GM23338 (cell line): ENCODE results near the gene AASDH. TPM values are rescaled to one million over a fixed set of nuclear protein-coding genes. Genes with fewer than 3 reads are reported as not detected.
A peak's percentile ranks its signal among the peaks of the same experiment; 100 is the strongest.

ENCODE experiments used
- ATAC-seq: fragments of 200-7000 bp; cut with Tn5 transposase; 3 replicates; pipeline ENCODE4 v1.9.1; 2020
- DNase-seq: peaks from one replicate; pipeline ENCODE4 v3.0.0-alpha.2; 2015; ENCODE audit warnings: low spot score
- H2AFZ ChIP-seq: fragments of 200-600 bp; sonication (generic); 2 replicates; pipeline ENCODE4 v1.8.0; 2016; ENCODE audit warnings: antibody characterized with exemption, mild to moderate bottlenecking, moderate library complexity
- H3F3A ChIP-seq: fragments of 200-600 bp; sonication (generic); replicated peaks from 2 replicates; pipeline ENCODE4 v1.8.0; 2017; ENCODE audit warnings: antibody characterized with exemption, mixed run types, low read depth
- H3K27ac ChIP-seq: fragments of 200-600 bp; sonication (generic); 2 replicates; pipeline ENCODE4 v1.6.1; 2016; ENCODE audit warnings: low read depth
- H3K27me3 ChIP-seq: fragments of 200-600 bp; sonication (generic); 2 replicates; pipeline ENCODE4 v1.8.0; 2016; ENCODE audit warnings: mild to moderate bottlenecking, mixed run types, moderate library complexity; ENCODE audit not compliant: insufficient read depth
- H3K36me3 ChIP-seq: fragments of 200-600 bp; sonication (generic); 2 replicates; pipeline ENCODE4 v1.8.0; 2016; ENCODE audit warnings: mild to moderate bottlenecking; ENCODE audit not compliant: insufficient read depth
- H3K4me1 ChIP-seq: fragments of 200-600 bp; sonication (generic); 2 replicates; pipeline ENCODE4 v1.8.0; 2016; ENCODE audit warnings: mild to moderate bottlenecking, moderate library complexity; ENCODE audit not compliant: insufficient read depth
- H3K4me2 ChIP-seq: fragments of 200-600 bp; sonication (generic); 2 replicates; pipeline ENCODE4 v1.7.1; 2017; ENCODE audit warnings: mixed run types
- H3K4me3 ChIP-seq: fragments of 200-600 bp; sonication (generic); 2 replicates; pipeline ENCODE4 v1.6.1; 2016; ENCODE audit warnings: mixed run types
- H3K79me2 ChIP-seq: fragments of 200-600 bp; sonication (generic); replicated peaks from 2 replicates; pipeline ENCODE4 v1.8.0; 2017; ENCODE audit warnings: mild to moderate bottlenecking; ENCODE audit not compliant: insufficient read depth
- H3K9me2 ChIP-seq: fragments of 200-600 bp; sonication (generic); 2 replicates; pipeline ENCODE4 v1.8.0; 2017; ENCODE audit not compliant: insufficient read depth
- H4K20me1 ChIP-seq: fragments of 200-600 bp; sonication (generic); replicated peaks from 2 replicates; pipeline ENCODE4 v1.8.0; 2017; ENCODE audit warnings: mild to moderate bottlenecking; ENCODE audit not compliant: insufficient read depth
- H3K27ac Mint-ChIP-seq: 2 replicates; pipeline ENCODE4 v1.8.0; 2020; ENCODE audit warnings: inconsistent platforms, mild to moderate bottlenecking, moderate library complexity, mixed read lengths
- H3K27me3 Mint-ChIP-seq: 3 replicates; pipeline ENCODE4 v1.8.0; 2022; ENCODE audit warnings: low read depth, mild to moderate bottlenecking, moderate library complexity, mixed read lengths, inconsistent platforms; ENCODE audit not compliant: insufficient read depth, poor library complexity
- H3K36me3 Mint-ChIP-seq: 3 replicates; pipeline ENCODE4 v1.8.0; 2021; ENCODE audit warnings: low read depth, mild to moderate bottlenecking, inconsistent platforms, moderate library complexity, mixed read lengths
- H3K4me1 Mint-ChIP-seq: 3 replicates; pipeline ENCODE4 v1.8.0; 2020; ENCODE audit warnings: mild to moderate bottlenecking, inconsistent platforms, mixed read lengths
- H3K4me3 Mint-ChIP-seq: 3 replicates; pipeline ENCODE4 v1.8.0; 2021; ENCODE audit warnings: moderate library complexity, mild to moderate bottlenecking, inconsistent platforms, mixed read lengths
- H3K9me3 Mint-ChIP-seq: 3 replicates; pipeline ENCODE4 v1.8.0; 2020; ENCODE audit warnings: moderate library complexity, mild to moderate bottlenecking, inconsistent platforms, mixed read lengths
- CREB1 ChIP-seq: fragments of 250-450 bp; sonication (Bioruptor Pico); IDR thresholded peaks from 2 replicates; pipeline ENCODE4 v1.5.0; 2020; ENCODE audit warnings: low read depth, mild to moderate bottlenecking, moderate library complexity
- CTCF ChIP-seq, 2 experiments: fragments of 200-600 bp in 1 of 2; sonication (generic) in 1 of 2; conservative IDR thresholded peaks; 2 replicates each; pipeline versions ENCODE4 v1.5.1 to v1.6.1; 2016 to 2017; ENCODE audit warnings: antibody characterized with exemption in 2 of 2, low read depth in 2 of 2, mild to moderate bottlenecking in 2 of 2, moderate library complexity in 1 of 2
- STAT1 ChIP-seq: IDR thresholded peaks from one replicate; pipeline ENCODE4 v1.6.1; 2016; ENCODE audit warnings: antibody characterized with exemption; ENCODE audit not compliant: unreplicated experiment
- ZNF114 ChIP-seq: fragments of 250-450 bp; sonication (Bioruptor Pico); IDR thresholded peaks from 2 replicates; pipeline ENCODE4 v1.5.0; 2020; ENCODE audit warnings: mild to moderate bottlenecking, moderate library complexity
- polyA plus RNA-seq: library from polyadenylated mRNA; unstranded; fragments of >200 nt; fragmentation: Nextera tagmentation; extraction: Ambion mirVana; gene quantifications from 2 replicates; pipeline ENCODE4 v1.2.1, GENCODE V29; 2016
- total RNA-seq: library from RNA; depleted of rRNA; stranded (reverse); fragments of >200 nt; shearing (Covaris generic); gene quantifications from 2 replicates; pipeline ENCODE4 v1.2.3, GENCODE V29; 2014
- TF ChIP-seq, protein P1 (sequence below): fragments of 250-450 bp; sonication (Bioruptor Pico); IDR thresholded peaks from 2 replicates; pipeline ENCODE4 v1.5.0; 2020; ENCODE audit warnings: mild to moderate bottlenecking, moderate library complexity

Gene AASDH
- total and polyA plus RNA-seq, 2 experiments from 2014 or later = 12.2 to 35.6 TPM

DNA sequence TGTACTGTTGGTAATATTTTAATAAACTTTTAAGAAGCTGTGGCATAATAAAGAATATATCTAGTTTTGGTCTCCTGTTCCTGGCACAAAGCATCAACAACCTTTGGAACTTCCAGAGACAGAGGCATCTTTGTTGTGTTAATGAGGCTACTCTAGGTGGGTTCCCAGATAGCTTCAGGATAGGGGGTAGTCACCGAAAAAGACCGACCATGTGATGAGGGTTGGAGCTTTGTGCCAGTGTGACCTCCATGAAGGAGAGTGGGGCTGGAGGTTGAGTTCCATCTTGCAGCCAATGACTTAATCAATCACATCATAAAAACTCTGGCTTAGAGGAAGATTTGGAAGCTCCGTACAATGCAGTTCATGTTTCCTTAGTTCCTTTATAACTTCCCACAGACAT, 38.2 kb upstream of the AASDH start:
- H3K4me1 Mint-ChIP-seq = peaks cover 37% of the 10 kb centered on the region
- H3K9me3 Mint-ChIP-seq = peaks cover 13% of the 10 kb centered on the region; the same call in 2 of the 3 replicates
- DNase-seq (peak; percentile 84), ATAC-seq (peak; percentile 99)
- Histone ChIP-seq H3K36me3 (no peaks in the 10 kb centered on the region), H4K20me1 (peaks cover 29% of the 10 kb centered on the region), H3K79me2 (peaks cover 100% of the 10 kb centered on the region), H3F3A (no peaks in the 10 kb centered on the region), H3K9me2 (no peaks in the 10 kb centered on the region), H2AFZ (no peak overlapping the region), H3K4me1 (peaks cover 29% of the 10 kb centered on the region), H3K4me3 (peak overlapping the region; percentile 34), H3K4me2 (peak overlapping the region; percentile 68), H3K27ac (peak overlapping the region; percentile 75; the same call in 1 of the 2 replicates), H3K27me3 (no peaks in the 10 kb centered on the region)
- H3K27me3 Mint-ChIP-seq = no peaks in the 10 kb centered on the region
- peaks cover 41% of the 10 kb centered on the region for H3K36me3 Mint-ChIP-seq
- peak overlapping the region; percentile 70 for H3K27ac Mint-ChIP-seq
- peak overlapping the region; percentile 24; the same call in 1 of the 3 replicates for H3K4me3 Mint-ChIP-seq
- no peak for TF ChIP-seq STAT1
- TF ChIP-seq CREB1 (CRISPR knock-in tag) = peak; percentile 33; the same call in 1 of the 2 replicates
- TF ChIP-seq CTCF (conservative IDR thresholded peaks at IDR 0.05; ENCODE audit: low read depth in 2 of 2) = no peak
- TF ChIP-seq, protein P1, sequence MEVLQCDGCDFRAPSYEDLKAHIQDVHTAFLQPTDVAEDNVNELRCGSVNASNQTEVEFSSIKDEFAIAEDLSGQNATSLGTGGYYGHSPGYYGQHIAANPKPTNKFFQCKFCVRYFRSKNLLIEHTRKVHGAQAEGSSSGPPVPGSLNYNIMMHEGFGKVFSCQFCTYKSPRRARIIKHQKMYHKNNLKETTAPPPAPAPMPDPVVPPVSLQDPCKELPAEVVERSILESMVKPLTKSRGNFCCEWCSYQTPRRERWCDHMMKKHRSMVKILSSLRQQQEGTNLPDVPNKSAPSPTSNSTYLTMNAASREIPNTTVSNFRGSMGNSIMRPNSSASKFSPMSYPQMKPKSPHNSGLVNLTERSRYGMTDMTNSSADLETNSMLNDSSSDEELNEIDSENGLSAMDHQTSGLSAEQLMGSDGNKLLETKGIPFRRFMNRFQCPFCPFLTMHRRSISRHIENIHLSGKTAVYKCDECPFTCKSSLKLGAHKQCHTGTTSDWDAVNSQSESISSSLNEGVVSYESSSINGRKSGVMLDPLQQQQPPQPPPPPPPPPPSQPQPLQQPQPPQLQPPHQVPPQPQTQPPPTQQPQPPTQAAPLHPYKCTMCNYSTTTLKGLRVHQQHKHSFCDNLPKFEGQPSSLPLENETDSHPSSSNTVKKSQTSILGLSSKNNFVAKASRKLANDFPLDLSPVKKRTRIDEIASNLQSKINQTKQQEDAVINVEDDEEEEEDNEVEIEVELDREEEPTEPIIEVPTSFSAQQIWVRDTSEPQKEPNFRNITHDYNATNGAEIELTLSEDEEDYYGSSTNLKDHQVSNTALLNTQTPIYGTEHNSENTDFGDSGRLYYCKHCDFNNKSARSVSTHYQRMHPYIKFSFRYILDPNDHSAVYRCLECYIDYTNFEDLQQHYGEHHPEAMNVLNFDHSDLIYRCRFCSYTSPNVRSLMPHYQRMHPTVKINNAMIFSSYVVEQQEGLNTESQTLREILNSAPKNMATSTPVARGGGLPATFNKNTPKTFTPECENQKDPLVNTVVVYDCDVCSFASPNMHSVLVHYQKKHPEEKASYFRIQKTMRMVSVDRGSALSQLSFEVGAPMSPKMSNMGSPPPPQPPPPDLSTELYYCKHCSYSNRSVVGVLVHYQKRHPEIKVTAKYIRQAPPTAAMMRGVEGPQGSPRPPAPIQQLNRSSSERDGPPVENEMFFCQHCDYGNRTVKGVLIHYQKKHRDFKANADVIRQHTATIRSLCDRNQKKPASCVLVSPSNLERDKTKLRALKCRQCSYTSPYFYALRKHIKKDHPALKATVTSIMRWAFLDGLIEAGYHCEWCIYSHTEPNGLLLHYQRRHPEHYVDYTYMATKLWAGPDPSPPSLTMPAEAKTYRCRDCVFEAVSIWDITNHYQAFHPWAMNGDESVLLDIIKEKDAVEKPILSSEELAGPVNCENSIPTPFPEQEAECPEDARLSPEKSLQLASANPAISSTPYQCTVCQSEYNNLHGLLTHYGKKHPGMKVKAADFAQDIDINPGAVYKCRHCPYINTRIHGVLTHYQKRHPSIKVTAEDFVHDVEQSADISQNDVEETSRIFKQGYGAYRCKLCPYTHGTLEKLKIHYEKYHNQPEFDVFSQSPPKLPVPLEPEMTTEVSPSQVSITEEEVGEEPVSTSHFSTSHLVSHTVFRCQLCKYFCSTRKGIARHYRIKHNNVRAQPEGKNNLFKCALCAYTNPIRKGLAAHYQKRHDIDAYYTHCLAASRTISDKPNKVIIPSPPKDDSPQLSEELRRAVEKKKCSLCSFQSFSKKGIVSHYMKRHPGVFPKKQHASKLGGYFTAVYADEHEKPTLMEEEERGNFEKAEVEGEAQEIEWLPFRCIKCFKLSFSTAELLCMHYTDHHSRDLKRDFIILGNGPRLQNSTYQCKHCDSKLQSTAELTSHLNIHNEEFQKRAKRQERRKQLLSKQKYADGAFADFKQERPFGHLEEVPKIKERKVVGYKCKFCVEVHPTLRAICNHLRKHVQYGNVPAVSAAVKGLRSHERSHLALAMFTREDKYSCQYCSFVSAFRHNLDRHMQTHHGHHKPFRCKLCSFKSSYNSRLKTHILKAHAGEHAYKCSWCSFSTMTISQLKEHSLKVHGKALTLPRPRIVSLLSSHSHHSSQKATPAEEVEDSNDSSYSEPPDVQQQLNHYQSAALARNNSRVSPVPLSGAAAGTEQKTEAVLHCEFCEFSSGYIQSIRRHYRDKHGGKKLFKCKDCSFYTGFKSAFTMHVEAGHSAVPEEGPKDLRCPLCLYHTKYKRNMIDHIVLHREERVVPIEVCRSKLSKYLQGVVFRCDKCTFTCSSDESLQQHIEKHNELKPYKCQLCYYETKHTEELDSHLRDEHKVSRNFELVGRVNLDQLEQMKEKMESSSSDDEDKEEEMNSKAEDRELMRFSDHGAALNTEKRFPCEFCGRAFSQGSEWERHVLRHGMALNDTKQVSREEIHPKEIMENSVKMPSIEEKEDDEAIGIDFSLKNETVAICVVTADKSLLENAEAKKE (CRISPR knock-in tag) = peak; percentile 97
- peak; percentile 86; the same call in 1 of the 2 replicates for TF ChIP-seq ZNF114 (CRISPR knock-in tag)
